GM18873 (cell line): ENCODE data around the gene TBC1D13.
A peak's percentile ranks its signal among the peaks of the same experiment; 100 is the strongest.

ENCODE experiments used
- ATAC-seq: cut with Tn5 transposase; IDR thresholded peaks from one replicate; pipeline ENCODE4 v1.9.1; 2021; ENCODE audit warnings: mild to moderate bottlenecking, moderate library complexity, moderate number of reproducible peaks; ENCODE audit not compliant: unreplicated experiment, low FRiP score

TBC1D13 gene

DNA sequence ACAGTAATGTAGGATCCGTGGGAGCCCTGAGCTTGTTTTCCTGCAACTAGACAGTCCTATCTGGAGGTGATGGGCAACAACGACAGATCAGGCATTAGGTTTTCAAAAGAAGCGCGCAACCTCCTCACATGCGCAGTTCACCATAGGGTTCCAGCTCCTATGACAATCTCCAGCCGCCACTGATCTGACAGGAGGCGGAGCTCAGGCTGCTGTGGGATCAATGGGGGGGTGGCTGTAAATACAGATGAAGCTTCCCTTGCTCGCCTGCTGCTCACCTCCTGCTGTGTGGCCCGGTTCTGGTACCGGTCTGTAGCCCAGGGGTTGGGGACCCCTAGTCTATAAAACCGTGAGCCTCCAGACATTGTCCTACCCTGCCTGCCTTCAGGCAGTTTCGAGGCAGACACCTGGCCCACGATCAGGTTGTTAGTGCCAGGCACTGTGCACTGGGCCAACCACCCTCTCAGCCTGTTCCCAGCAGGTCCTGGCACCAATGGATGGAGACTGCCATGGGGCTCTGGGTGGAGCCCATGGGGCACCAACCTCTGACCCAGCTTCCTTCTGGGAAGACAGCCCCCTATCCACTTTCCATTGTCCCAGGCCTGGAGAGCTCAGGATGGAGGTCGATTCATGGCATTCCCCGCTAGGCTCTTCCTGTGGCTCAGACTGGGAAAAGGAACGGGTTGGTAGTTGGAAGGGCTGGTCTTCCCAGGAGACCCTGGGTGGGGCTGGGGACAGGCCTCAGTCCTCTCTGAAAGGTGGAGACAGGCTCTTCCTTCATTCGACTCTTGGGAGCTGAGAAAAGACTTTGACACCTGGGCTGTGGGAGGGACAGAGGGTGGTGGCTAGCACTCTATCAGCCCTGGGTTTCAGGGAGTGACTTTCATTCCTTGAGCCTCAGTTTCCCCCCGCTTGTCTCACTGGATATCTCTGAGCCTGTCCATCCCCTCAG lies 32.9 kb downstream of the TBC1D13 start:
- no peak for ATAC-seq

DNA sequence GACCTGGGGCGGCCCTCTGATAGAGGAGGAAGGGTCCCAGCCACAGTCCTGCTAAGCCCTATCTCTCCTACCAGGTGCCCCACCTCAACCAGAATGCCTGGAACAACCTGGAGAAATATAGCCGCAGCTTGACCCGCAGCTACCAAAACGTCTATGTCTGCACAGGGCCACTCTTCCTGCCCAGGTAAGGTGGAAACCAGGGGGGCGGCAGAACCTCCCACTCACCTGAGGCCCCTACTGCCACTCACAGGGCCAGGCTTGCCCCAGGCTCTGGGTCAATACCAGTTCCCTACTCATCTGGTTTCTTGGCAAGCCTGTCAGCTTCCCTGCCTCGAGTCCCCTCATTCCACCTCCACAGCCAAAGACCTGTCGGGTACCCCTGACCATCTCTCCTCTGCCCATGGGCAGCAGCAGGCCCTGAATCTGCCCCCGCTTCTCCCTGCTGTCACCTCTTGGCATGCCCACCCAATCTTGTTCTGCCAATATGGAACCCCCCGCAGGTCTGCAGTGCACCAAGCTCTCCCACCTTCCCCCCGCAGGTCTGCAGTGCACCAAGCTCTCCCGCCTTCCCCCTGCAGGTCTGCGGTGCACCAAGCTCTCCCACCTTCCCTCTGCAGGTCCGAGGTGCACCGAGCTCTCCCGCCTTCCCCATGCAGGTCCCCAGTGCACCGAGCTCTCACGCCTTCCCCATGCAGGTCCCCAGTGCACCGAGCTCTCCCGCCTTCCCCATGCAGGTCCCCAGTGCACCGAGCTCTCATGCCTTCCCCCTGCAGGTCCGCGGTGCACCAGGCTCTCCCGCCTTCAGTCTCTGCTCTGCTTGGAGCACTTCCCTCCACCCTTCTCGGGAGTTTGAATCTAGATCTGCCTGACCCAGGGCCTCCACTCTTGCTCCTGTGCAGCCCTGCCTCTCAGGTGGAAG lies 33.9 kb downstream of the TBC1D13 start:
- no peak for ATAC-seq

DNA sequence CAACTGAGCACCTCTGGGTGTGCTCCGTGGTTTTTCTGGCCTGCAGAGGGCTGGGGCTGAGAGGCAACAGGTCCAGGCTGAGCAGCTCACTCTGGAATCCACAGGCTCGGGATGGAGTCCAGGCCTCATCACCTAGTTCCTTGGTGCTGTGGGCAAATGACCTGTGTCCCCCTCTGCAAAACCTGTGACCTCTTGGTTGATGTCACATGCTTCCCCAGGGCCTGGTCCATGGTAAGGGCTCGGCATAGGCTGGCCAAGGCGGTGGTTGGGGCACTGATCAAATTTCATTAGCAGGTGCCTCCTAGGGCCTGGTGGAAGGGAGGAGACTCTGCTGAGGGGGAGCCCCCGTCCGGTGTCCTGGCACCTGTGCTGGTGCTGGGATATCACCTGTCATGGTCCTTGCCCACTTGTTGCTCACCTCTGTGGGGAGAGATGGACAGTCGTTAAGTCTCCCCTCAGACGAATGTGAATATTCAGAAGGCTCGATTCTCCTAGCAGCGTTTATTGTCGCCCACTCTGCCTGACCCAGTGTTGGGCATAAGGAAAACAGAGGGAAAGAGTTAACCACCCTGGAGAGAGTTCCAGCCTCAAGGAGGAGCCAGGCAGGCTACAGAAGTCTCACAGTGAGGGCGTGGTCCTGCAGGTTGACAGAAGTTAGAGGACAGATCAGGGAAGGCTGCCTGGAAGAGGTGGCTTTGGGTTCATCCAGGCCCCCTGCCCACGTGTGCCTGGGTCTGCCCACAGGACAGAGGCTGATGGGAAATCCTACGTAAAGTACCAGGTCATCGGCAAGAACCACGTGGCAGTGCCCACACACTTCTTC lies 34.7 kb downstream of the TBC1D13 start:
- ATAC-seq: no peak

DNA sequence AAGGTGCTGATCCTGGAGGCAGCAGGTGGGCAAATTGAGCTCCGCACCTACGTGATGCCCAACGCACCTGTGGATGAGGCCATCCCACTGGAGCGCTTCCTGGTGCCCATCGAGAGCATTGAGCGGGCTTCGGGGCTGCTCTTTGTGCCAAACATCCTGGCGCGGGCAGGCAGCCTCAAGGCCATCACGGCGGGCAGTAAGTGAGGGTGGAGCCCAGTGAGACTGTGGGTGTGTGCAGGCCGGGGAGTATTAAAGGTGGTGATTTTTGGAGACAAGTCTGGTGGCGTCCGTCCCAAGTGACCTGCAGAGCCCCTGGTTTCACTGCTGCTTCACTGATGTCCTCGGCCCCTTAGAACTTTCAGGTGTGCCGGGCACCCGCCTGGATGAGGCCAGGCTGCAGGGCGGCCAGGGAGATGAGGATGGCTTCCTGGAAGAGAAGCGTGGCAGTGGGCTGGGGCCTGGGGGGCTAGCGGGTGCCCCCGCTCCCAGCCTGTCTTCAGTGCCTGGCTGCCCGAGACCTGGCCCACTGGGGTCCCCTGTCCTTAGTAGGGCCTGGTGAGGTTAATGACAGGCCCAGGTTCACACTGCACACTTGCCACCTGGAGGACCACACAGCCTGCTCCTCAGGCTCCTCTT lies 35.5 kb downstream of the TBC1D13 start:
- no peak for ATAC-seq

DNA sequence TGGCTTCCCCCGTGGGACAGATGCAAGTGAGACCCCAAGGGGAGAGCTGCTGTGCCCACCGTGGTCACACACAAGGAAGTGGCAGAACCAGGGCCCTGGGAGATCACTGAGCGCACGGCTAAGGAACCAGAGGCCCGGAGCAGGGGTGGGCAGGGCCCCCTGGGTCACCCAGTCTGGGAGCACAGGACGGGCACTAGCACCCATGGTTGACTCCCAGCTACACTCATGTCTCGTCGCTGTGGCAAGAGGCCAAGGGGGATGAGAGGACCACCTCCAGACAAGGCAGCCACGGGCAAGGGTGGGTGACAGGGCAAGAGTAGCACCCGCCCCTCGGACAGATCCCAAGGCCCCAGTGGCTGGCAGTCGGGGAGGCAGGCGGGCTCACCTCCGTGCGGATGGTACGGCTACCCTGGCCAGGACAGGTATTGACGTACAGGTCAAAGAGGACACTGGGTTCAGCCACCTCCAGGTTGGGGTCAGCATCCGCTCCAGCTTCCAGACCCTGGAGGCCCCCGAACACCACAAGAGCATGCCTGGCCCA lies 36.4 kb downstream of the TBC1D13 start:
- ATAC-seq: no peak

DNA sequence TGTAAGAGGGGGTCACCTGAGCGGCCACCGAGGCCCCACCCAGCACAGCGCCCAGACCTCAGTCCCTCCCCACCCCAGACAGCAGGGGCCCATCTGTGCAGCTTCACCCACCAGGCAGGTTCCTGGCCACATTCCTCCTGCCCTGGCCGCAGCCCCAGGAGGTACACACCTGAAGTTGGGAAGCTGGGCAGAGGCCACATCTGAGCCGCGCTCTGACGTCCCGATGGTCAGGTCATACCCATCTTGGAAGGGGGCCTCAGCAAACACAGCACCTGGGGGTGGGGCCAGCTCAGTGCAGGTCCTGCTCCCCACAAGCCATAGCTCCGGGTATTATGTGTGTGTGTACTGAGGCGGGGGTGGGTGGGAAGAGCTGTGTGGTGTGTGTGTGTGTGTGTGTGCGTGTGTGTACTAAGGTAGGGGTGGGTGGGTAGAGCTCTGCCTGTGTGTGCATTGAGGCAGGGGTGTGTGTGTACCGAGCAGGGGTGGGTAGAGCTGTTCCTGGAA lies 36.9 kb downstream of the TBC1D13 start:
- no peak for ATAC-seq

DNA sequence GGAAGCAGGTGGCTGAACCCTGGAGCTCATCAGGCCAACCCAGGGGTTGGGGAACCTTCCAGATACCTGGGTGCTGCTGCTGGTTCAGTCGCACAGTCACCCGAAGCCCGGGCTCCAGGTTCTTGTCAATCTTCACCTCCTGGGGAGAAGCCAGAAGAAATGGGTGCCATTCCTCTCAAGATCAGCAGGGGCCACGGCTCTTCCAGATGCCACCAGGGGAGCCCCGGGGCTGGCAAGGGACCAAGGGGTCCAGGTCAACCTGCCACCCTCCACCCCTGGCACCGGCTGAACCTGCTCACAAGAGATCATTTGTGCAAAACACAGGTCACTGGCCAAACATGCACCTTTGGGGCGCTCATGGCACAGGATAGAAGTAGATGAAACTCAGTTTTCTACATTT lies 37.9 kb downstream of the TBC1D13 start:
- ATAC-seq: no peak

DNA sequence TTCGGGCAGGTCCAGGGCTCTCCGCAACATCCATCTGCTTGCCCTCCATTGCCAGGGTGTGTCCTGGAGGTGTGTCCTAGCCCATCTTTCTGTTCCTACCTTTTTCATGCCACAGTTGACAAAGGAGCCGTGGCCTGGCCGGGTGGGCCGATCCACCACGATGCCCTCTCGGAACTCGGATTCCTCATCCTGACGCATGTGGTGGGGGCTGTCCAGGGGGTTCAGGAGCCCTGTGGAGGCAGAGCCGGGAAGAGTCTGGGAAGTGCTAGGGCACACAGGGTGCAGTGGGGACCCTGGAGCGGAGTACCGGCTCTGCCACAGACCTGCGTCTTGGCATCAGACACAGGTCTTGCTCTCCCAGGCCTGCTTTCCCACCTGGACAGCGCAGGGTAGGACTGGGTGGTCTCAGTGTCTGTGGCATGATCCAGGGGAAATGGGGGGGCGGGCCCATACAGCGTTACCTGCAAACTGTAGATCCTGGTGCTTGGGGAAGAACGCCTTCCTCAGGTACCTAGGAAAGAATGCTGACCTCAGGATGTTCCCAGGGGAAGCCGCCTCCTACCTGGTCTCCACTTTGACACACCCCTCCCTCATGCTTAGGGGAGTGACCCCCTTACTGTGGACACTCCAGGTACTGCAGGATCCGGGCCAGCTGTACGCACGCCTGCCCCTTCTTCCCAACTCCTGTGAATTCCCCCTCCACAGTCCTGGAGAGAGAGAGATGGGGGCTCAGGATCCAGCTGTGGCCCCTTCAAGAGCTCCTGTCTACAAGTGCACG lies 39.1 kb downstream of the TBC1D13 start:
- no peak for ATAC-seq

DNA sequence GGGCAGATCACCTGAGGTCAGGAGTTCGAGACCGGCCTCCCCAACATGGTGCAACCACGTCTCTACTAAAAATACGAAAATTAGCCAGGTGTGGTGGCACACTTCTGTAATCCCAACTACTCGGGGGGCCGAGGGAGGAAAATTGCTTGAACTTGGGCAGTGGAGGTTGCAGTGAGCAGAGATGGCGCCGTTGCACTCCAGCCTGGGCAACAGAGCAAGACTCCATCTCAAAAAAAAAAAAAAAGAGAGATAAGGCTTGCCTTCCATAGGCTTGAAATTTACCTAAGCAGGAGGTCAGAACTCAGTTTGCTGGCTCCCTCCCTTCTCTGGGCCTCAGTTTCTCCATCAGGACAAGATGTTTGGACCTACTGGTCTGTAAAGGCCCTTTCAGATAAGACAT lies 41.2 kb downstream of the TBC1D13 start:
- ATAC-seq: no peak

DNA sequence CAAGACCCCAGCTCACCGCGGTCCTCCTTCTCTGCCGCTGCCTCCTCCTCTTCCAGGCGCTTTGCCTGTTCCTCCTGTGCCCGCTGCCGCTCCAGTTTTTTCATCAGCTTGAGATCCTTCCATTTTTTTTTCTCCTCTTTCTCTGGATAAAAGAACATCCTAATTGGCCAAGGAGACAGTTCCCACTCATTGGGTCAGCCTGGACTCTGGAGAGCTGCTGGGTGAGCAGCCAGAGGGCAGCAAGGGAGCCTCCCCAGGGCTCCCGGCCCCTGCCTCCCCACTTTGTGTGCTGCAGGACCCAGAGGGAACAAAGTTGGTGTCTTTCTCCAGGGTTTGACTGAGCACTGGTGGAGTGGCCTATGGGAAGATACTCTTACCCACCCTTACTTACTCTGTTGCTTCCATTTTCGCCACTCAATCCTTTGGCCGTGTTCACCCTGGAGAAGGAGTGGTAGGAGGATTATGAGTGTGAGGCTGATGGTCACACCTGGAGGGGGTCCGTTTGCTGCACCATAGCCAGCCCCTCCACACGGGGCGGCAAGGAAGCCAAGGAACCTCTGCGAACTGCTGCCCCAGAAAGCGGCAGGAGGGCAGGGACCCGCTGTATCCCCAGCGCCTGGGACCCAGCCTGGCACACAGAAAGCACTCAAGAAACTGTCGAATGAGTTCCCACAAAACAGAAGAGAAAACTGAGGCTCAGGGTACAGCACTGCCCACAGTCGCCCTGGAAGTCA lies 41.8 kb downstream of the TBC1D13 start:
- no peak for ATAC-seq

DNA sequence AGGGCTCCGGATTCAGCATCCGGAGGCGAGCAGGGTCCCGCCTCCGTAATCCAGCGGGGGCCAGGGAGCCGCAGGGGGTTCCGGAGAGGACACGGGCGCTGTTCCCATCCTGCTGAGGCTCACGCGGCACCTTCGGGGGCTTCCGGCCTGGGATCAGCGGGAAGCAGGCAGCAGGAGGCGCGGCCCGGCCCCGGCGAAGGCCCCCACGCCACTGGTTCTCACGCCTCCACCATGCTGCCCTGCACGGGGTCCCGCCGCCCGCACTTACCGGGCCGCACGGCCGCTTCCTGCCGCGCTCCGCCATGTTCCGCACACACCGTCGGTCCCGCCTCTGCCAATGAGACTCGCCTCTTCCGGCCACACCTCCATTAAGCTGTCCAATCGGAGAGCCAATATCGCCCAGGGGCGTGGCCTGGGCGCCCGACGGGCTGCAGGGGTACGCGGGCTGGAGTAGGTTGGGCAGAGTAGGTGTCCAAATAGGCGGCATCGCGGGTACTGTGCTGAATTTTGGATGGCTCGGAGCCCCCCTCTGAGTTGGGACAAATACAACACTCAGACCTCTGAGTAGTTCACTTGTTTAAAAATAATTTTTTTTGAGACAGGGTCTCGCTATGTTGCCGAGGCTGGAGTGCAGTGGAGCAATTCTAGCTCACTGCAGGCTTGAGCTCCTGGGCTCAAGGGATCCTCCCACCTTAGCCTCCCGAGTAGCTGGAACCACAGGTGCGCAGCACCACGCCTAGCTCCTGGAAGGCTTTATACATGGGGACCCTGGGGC lies 42.6 kb downstream of the TBC1D13 start, which contains the start of gene SPOUT1:
Gene SPOUT1 (minus strand): TSS at position 318 of the 775 bp plus-strand sequence. CDS start 14 bp downstream, at position 304.
- peak; percentile 95 for ATAC-seq

DNA sequence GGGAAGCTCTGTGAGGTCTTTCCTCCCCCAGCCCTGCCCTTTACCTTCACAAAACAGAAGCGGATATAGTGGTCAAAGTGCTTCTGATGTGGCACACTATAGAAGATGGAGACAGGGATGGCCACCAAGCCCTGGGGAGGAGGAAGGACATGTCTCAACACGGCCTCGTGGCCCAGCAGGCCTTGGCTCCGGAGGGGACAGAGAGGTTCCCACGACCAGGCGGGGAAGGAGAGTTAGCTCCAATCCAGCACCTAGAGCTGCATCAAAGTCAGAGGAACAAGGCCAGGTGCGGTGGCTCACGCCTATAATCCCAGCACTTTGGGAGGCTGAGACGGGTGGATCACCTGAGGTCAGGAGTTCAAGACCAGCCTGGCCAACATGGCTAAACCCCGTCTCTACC lies 46.6 kb downstream of the TBC1D13 start:
- no peak for ATAC-seq

DNA sequence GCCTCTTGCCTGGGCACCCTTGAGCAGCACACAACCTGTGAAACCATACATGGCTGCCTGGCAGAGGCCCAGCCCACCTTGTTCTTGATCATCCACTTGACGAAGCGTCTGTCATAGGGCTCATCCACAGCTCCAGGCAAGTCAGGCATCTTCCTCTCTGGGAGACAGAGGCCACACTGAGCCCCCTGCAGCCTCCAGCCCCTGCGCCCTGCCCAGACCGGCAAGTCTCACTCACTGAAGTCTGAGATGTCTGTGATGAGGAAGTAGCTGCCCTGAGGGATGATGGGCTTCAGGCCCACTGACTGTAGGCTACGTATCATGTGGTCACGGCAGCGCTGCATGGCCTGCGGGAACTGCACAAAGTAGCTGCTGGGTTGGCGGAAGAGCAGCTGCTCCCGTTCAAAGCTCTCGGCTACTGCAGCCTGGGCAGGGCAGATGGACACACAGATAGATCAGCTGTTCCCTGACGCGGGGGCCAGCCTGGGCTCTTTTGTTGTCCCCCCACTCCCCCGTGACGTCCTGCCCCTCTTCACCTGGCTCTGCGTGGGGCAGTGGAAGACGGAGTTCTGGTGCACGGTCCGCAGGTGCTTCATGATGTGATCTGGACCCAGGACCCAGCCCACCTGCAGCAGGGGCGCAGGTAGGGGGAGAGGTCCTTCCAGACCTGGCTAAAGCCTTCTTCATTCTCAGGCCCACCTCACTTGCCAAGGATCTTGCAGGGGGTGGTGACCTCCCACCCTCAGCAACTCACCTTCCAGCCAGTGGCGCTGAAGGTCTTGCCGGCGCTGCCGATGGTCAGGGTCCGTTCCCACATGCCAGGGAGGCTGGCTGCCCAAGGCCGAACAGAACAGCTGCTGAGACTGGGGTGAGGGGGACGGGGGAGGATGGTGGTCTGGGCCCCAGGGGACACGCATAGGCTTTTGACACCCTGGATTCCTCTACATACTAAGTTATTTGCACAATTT lies 48.5 kb downstream of the TBC1D13 start:
- no peak for ATAC-seq

DNA sequence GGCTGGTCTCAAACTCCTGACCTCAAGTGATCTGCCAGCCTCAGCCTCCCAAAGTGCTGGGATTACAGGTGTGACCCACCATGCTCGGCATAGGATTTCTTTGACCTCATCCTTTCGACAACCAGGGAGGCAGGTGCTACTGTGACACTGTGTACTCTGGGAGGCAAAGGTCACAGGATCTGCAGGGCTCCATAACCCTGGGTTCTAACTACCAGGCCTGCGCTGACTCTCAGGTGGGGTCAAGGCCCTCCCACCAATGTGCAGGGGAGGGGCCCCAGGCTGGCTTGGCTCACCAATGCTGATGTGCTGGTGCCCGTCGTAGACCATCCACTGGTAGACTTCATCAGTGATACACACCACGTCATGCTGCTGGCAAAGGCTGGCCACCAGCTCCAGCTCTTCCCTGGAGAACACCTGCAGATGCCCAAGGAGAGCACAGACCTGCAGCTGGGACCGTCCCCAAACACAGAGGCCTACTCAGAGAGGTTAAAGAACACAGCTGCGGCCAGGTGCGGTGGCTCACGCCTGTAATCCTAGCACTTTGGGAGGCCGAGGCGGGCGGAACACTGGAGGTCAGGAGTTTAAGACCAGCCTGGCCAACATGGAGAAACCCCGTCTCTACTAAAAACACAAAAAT lies 49.6 kb downstream of the TBC1D13 start:
- no peak for ATAC-seq

DNA sequence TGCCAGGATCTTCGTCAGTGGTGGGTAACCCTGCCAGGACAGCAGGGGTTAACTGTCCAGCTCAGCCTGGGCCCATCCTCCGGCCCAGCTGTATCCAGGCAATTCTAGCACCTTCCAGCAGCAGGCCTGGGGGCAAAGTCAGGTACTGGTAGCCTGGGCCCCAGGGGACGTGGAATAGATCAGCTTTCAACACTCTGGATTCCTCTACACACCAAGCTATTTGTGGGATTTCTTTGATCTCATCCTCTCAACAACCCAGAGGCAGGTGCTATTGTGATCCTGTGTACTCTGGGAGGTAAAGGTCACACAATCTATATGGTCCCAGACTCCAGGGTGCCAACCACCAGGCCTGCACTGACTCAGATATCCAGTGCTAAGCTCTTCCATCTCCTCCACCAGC lies 51.3 kb downstream of the TBC1D13 start:
- no peak for ATAC-seq

DNA sequence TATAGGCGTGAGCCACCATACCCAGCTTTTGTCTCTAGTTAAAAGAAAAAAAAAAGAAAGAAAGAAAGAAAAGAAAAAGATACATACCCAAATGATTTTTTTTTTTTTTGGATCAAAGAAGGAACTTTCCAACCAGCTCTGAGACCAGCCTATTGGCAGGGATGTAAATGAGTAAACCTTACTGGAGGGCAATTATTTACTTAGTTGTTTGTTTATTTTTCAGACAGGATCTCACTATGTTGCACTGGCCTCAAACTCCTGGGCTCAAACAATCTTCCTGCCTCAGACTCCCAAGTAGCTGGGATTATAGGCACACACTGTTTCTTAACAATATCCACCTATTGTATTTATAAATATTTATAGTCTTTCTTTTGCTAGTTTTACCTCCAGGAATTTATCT lies 53.5 kb downstream of the TBC1D13 start:
- no peak for ATAC-seq
